Prostate gland (tissue), 2 donors: ENCODE measurements around the gene RYR1. TPM values are rescaled to one million over a fixed set of nuclear protein-coding genes. Genes with fewer than 3 reads are reported as not detected.
"Not testable (repeated sequence)": the region's sequence is repeated elsewhere in the genome, so short reads cannot be mapped to it uniquely, and the experiment has no call there.

Source experiments
- DNase-seq: peaks from one replicate; pipeline ENCODE4 v3.0.0-alpha.2; 2019; ENCODE audit warnings: low spot score
- H3K27ac ChIP-seq, 2 donors: fragments of 200-600 bp; sonication (generic); 2 replicates each; pipeline ENCODE4 v1.5.1; 2017 to 2019
- H3K27me3 ChIP-seq: fragments of 200-600 bp; sonication (generic); replicated peaks from 2 replicates; pipeline ENCODE4 v1.5.1; 2019; ENCODE audit not compliant: insufficient read depth
- H3K36me3 ChIP-seq, 2 donors: fragments of 200-600 bp; sonication (generic); 1 replicate in 1 of 2; 2 replicates in 1 of 2; pipeline versions ENCODE4 v1.5.1 to v1.8.1; 2017 to 2019
- H3K4me1 ChIP-seq: fragments of 200-600 bp; sonication (generic); replicated peaks from 2 replicates; pipeline ENCODE4 v1.5.1; 2019
- H3K4me3 ChIP-seq, 2 donors: fragments of 200-600 bp; sonication (generic); 2 replicates each; pipeline ENCODE4 v1.5.1; 2017 to 2019
- H3K9me3 ChIP-seq: fragments of 200-600 bp; sonication (generic); 2 replicates; pipeline ENCODE4 v1.5.1; 2017
- CTCF ChIP-seq, 4 experiments: fragments of 200-600 bp in 2 of 4; fragments of 450-650 bp in 2 of 4; sonication (generic) in 2 of 4; IDR thresholded peaks; 1 replicate in 3 of 4; 2 replicates in 1 of 4; pipeline ENCODE4 v1.5.1; 2016 to 2019; ENCODE audit warnings: antibody characterized with exemption in 4 of 4, mild to moderate bottlenecking in 2 of 4, moderate library complexity in 2 of 4
- POLR2A ChIP-seq: fragments of 450-650 bp; IDR thresholded peaks from one replicate; pipeline ENCODE4 v1.6.1; 2016; ENCODE audit warnings: antibody characterized with exemption, mild to moderate bottlenecking
- POLR2AphosphoS5 ChIP-seq: sonication (generic); formaldehyde crosslinking; IDR thresholded peaks from one replicate; pipeline ENCODE4 v1.6.1; 2017; ENCODE audit warnings: antibody characterized with exemption
- WGBS: methylation state at CpG from one replicate; pipeline ENCODE4 v1.1.5; 2018; 5-methylcytosine and 5-hydroxymethylcytosine counted together
- intact Hi-C: fragments of 100-400 bp; cut with DNase I; formaldehyde crosslinking; loops from one replicate; pipeline ENCODE4 v1.14.2; 2022
- total RNA-seq, 2 donors: library from RNA; depleted of rRNA; stranded (reverse); fragments of >200 nt; gene quantifications; one replicate each; pipeline ENCODE4 v1.1.0, GENCODE V29; 2016

Gene RYR1
- total RNA-seq, 2 donors from 2014 or later, result 5.7 to 8.6 TPM

- H3K36me3 ChIP-seq, result peaks cover 0 to 10% of the 10 kb centered on the region in 2 donors
- TF ChIP-seq POLR2AphosphoS5 (no peak), POLR2A (no peak), CTCF (IDR thresholded peaks at IDR 0.05) (no peak)
- H3K27ac ChIP-seq, result peak overlapping the region; percentile 52 to 70
- intact Hi-C loops, result loop anchor here (5.0 kb wide), 2 partner anchors 217 to 228 kb away; partner anchors contain the start of genes FAM98C and HNRNPL
- H3K27me3 ChIP-seq, result no peaks in the 10 kb centered on the region
- no peaks in the 10 kb centered on the region for H3K9me3 ChIP-seq
- no peak for DNase-seq
- H3K4me1 ChIP-seq, result peaks cover 2% of the 10 kb centered on the region
- 16% methylated on average over 21 of the region's 21 CpGs for WGBS
- peak overlapping the region; percentile 58 to 75 for H3K4me3 ChIP-seq
These were observed 186.1 kb downstream of the RYR1 start for GRCh38 chr19:38619361-38620174.

GRCh38 chr19:38624822-38625221, 191.3 kb downstream of the RYR1 start:
- Histone ChIP-seq H3K4me3 (no peak overlapping the region), H3K9me3 (no peaks in the 10 kb centered on the region), H3K4me1 (peaks cover under 1% of the 10 kb centered on the region), H3K27me3 (no peaks in the 10 kb centered on the region), H3K36me3 (peaks cover 6 to 30% of the 10 kb centered on the region in 2 donors), H3K27ac (no peak overlapping the region)
- TF ChIP-seq POLR2AphosphoS5 (no peak), POLR2A (no peak), CTCF (IDR thresholded peaks at IDR 0.05) (no peak)
- intact Hi-C loops, result no loop called here
- WGBS, result 78% methylated on average over 3 of the region's 3 CpGs
- no peak for DNase-seq

GRCh38 chr19:38626401-38626800, 192.9 kb downstream of the RYR1 start:
- 92% methylated on average over 4 of the region's 4 CpGs for WGBS
- intact Hi-C loops, result no loop called here
- no peak for DNase-seq
- Histone ChIP-seq H3K27ac (no peak overlapping the region), H3K4me3 (no peak overlapping the region), H3K9me3 (no peaks in the 10 kb centered on the region), H3K4me1 (no peaks in the 10 kb centered on the region), H3K36me3 (peaks cover 6 to 26% of the 10 kb centered on the region in 2 donors), H3K27me3 (no peaks in the 10 kb centered on the region)
- TF ChIP-seq POLR2AphosphoS5, result no peak
- TF ChIP-seq CTCF (IDR thresholded peaks at IDR 0.05), result no peak
- TF ChIP-seq POLR2A, result no peak

- intact Hi-C loops, result no loop called here
These were observed 196.1 kb downstream of the RYR1 start for GRCh38 chr19:38629568-38629967.

GRCh38 chr19:38631301-38631700, 197.8 kb downstream of the RYR1 start:
- H3K36me3 ChIP-seq, result peaks cover 2 to 12% of the 10 kb centered on the region in 2 donors
- DNase-seq, result not testable (repeated sequence)

More at GRCh38 chr19:38629568-38629967, 196.1 kb downstream of the RYR1 start:
- TF ChIP-seq CTCF (IDR thresholded peaks at IDR 0.05) (no peak), POLR2AphosphoS5 (no peak), POLR2A (no peak)
- Histone ChIP-seq H3K36me3 (peaks cover 8 to 19% of the 10 kb centered on the region in 2 donors), H3K4me3 (no peak overlapping the region), H3K4me1 (no peaks in the 10 kb centered on the region), H3K9me3 (no peaks in the 10 kb centered on the region), H3K27me3 (no peaks in the 10 kb centered on the region), H3K27ac (no peak overlapping the region)
- WGBS, result 91% methylated on average over 6 of the region's 6 CpGs
- DNase-seq, result no peak

GRCh38 chr19:38631811-38632475, 198.5 kb downstream of the RYR1 start:
- H3K4me1 ChIP-seq, DNase-seq, H3K9me3 ChIP-seq, H3K4me3 ChIP-seq, H3K27ac ChIP-seq, intact Hi-C loops, H3K27me3 ChIP-seq: not testable (repeated sequence)
- WGBS, result 61% methylated on average over 7 of the region's 7 CpGs
- H3K36me3 ChIP-seq, result peaks cover 2 to 12% of the 10 kb centered on the region in 2 donors

More at GRCh38 chr19:38631301-38631700, 197.8 kb downstream of the RYR1 start:
- H3K27ac ChIP-seq, H3K4me1 ChIP-seq, H3K4me3 ChIP-seq, H3K27me3 ChIP-seq, intact Hi-C loops, H3K9me3 ChIP-seq: not testable (repeated sequence)
- WGBS, result 60% methylated on average over 11 of the region's 11 CpGs
